GM21619 (cell line): ENCODE measurements around the gene RIPK4.

Experiments
- ATAC-seq: cut with Tn5 transposase; IDR thresholded peaks from one replicate; pipeline ENCODE4 v1.9.1; 2021; ENCODE audit not compliant: unreplicated experiment

RIPK4 gene

GRCh38 chr21:41766883-41767605 lies at the start of gene RIPK4:
Gene RIPK4, minus strand, starts transcription at chr21:41767052. Its CDS starts 11 bp downstream, at chr21:41767041.
- ATAC-seq, result no peak

- ATAC-seq, result no peak
Measured at GRCh38 chr21:41815652-41816582, 49.1 kb upstream of the RIPK4 start.

GRCh38 chr21:41813226-41813625 lies 46.4 kb upstream of the RIPK4 start:
- no peak for ATAC-seq

- no peak for ATAC-seq
Measured at GRCh38 chr21:41812679-41813078, 45.8 kb upstream of the RIPK4 start.

GRCh38 chr21:41810597-41810932 lies 43.7 kb upstream of the RIPK4 start:
- ATAC-seq, result no peak

GRCh38 chr21:41809891-41810596 lies 43.2 kb upstream of the RIPK4 start:
- ATAC-seq, result no peak

GRCh38 chr21:41808846-41809245 lies 42.0 kb upstream of the RIPK4 start:
- ATAC-seq, result no peak

- ATAC-seq, result no peak
Measured at GRCh38 chr21:41808094-41808493, 41.2 kb upstream of the RIPK4 start.

GRCh38 chr21:41806773-41807172 lies 39.9 kb upstream of the RIPK4 start:
- no peak for ATAC-seq

- no peak for ATAC-seq
Measured at GRCh38 chr21:41805643-41806042, 38.8 kb upstream of the RIPK4 start.

- ATAC-seq, result no peak
Measured at GRCh38 chr21:41805038-41805437, 38.2 kb upstream of the RIPK4 start.

- ATAC-seq, result no peak
Measured at GRCh38 chr21:41804381-41804780, 37.5 kb upstream of the RIPK4 start.

- ATAC-seq, result no peak
Measured at GRCh38 chr21:41803316-41803715, 36.5 kb upstream of the RIPK4 start.

GRCh38 chr21:41802684-41803083 lies 35.8 kb upstream of the RIPK4 start:
- no peak for ATAC-seq

- no peak for ATAC-seq
Measured at GRCh38 chr21:41802198-41802584, 35.3 kb upstream of the RIPK4 start.

GRCh38 chr21:41801321-41802197 lies 34.7 kb upstream of the RIPK4 start:
- ATAC-seq, result no peak

GRCh38 chr21:41800425-41801320 lies 33.8 kb upstream of the RIPK4 start:
- no peak for ATAC-seq

- ATAC-seq, result no peak
Measured at GRCh38 chr21:41799763-41800162, 32.9 kb upstream of the RIPK4 start.

GRCh38 chr21:41798326-41798725 lies 31.5 kb upstream of the RIPK4 start:
- no peak for ATAC-seq
